ENCODE data around the gene CENPQ.
"Not testable (repeated sequence)": the region's sequence is repeated elsewhere in the genome, so short reads cannot be mapped to it uniquely, and the experiment has no call there.

Gene CENPQ

GRCh38 chr6:49462071-49462470 lies 1.1 kb upstream of the CENPQ start:
- Histone ChIP-seq H3K4me1 (peaks cover 5% of the 10 kb centered on the region), H3K27ac (no peak overlapping the region), H3K36me3 (ENCODE audit: control insufficient read depth, insufficient read depth, low read length) (no peaks in the 10 kb centered on the region), H3K27me3 (ENCODE audit: control insufficient read depth, insufficient read depth, low read length) (no peaks in the 10 kb centered on the region), H3K9ac (no peak overlapping the region), H2AFZ (peak overlapping the region; percentile 82), H3K9me3 (ENCODE audit: control insufficient read depth, low read length) (no peaks in the 10 kb centered on the region), H3K4me2 (ENCODE audit: low read length) (peak overlapping the region; percentile 90), H3K79me2 (peaks cover 8% of the 10 kb centered on the region), H3K4me3 (ENCODE audit: low read depth, low read length) (peak overlapping the region; percentile 67)
- TF ChIP-seq CTCF (IDR thresholded peaks at IDR 0.05): no peak

GRCh38 chr6:49462599-49462926 lies 607 bp upstream of the CENPQ start:
- Histone ChIP-seq H3K9me3 (ENCODE audit: control insufficient read depth, low read length) (no peaks in the 10 kb centered on the region), H3K9ac (peak overlapping the region; percentile 65), H3K79me2 (peaks cover 8% of the 10 kb centered on the region), H3K27me3 (ENCODE audit: control insufficient read depth, insufficient read depth, low read length) (no peaks in the 10 kb centered on the region), H2AFZ (peak overlapping the region; percentile 82), H3K4me2 (ENCODE audit: low read length) (peak overlapping the region; percentile 90), H3K36me3 (ENCODE audit: control insufficient read depth, insufficient read depth, low read length) (no peaks in the 10 kb centered on the region), H3K4me1 (peaks cover 5% of the 10 kb centered on the region), H3K27ac (peak overlapping the region; percentile 71), H3K4me3 (ENCODE audit: low read depth, low read length) (peak overlapping the region; percentile 67)
- no peak for TF ChIP-seq CTCF (IDR thresholded peaks at IDR 0.05)

GRCh38 chr6:49463612-49463967 lies 420 bp downstream of the CENPQ start:
- Histone ChIP-seq H3K4me2 (ENCODE audit: low read length) (peak overlapping the region; percentile 90), H3K27ac (peak overlapping the region; percentile 71), H2AFZ (peak overlapping the region; percentile 82), H3K36me3 (ENCODE audit: control insufficient read depth, insufficient read depth, low read length) (no peaks in the 10 kb centered on the region), H3K4me1 (peaks cover 5% of the 10 kb centered on the region), H3K79me2 (peaks cover 8% of the 10 kb centered on the region), H3K9ac (no peak overlapping the region), H3K9me3 (ENCODE audit: control insufficient read depth, low read length) (no peaks in the 10 kb centered on the region), H3K4me3 (ENCODE audit: low read depth, low read length) (peak overlapping the region; percentile 67), H3K27me3 (ENCODE audit: control insufficient read depth, insufficient read depth, low read length) (no peaks in the 10 kb centered on the region)
- no peak for TF ChIP-seq CTCF (IDR thresholded peaks at IDR 0.05)

GRCh38 chr6:49464691-49465090 lies 1.5 kb downstream of the CENPQ start:
- no peak for TF ChIP-seq CTCF (IDR thresholded peaks at IDR 0.05)
- no peaks in the 10 kb centered on the region for H3K36me3 ChIP-seq (ENCODE audit: control insufficient read depth, insufficient read depth, low read length)

GRCh38 chr6:49468042-49468441 lies 4.9 kb downstream of the CENPQ start:
- no peak overlapping the region for H3K9ac ChIP-seq
- no peak overlapping the region for H2AFZ ChIP-seq
- TF ChIP-seq CTCF (IDR thresholded peaks at IDR 0.05): no peak
- no peak overlapping the region for H3K27ac ChIP-seq
- H3K4me2 ChIP-seq (ENCODE audit: low read length): no peak overlapping the region
- H3K36me3 ChIP-seq (ENCODE audit: control insufficient read depth, insufficient read depth, low read length): no peaks in the 10 kb centered on the region
- H3K27me3 ChIP-seq (ENCODE audit: control insufficient read depth, insufficient read depth, low read length): no peaks in the 10 kb centered on the region
- H3K4me1 ChIP-seq: peaks cover 5% of the 10 kb centered on the region
- H3K79me2 ChIP-seq: peaks cover 3% of the 10 kb centered on the region
- H3K4me3 ChIP-seq (ENCODE audit: low read depth, low read length): no peak overlapping the region
- H3K9me3 ChIP-seq (ENCODE audit: control insufficient read depth, low read length): no peaks in the 10 kb centered on the region

More at GRCh38 chr6:49464691-49465090, 1.5 kb downstream of the CENPQ start:
- peaks cover 5% of the 10 kb centered on the region for H3K4me1 ChIP-seq
- H3K4me3 ChIP-seq (ENCODE audit: low read depth, low read length): no peak overlapping the region
- no peaks in the 10 kb centered on the region for H3K9me3 ChIP-seq (ENCODE audit: control insufficient read depth, low read length)
- no peak overlapping the region for H3K4me2 ChIP-seq (ENCODE audit: low read length)
- no peak overlapping the region for H3K9ac ChIP-seq
- H3K79me2 ChIP-seq: peaks cover 8% of the 10 kb centered on the region
- H2AFZ ChIP-seq: no peak overlapping the region
- H3K27ac ChIP-seq: no peak overlapping the region
- no peaks in the 10 kb centered on the region for H3K27me3 ChIP-seq (ENCODE audit: control insufficient read depth, insufficient read depth, low read length)

- H3K79me2 ChIP-seq; H3K4me3 ChIP-seq (ENCODE audit: low read depth, low read length); H3K4me2 ChIP-seq (ENCODE audit: low read length); H3K9me3 ChIP-seq (ENCODE audit: control insufficient read depth, low read length); H2AFZ ChIP-seq; H3K36me3 ChIP-seq (ENCODE audit: control insufficient read depth, insufficient read depth, low read length); H3K27ac ChIP-seq; H3K4me1 ChIP-seq; H3K9ac ChIP-seq; H3K27me3 ChIP-seq (ENCODE audit: control insufficient read depth, insufficient read depth, low read length): not testable (repeated sequence)
These were observed 13.4 kb downstream of the CENPQ start for GRCh38 chr6:49476564-49476963.

Measured in parathyroid adenoma (tissue), 2 donors.